Choroid plexus epithelial cell (primary cell): ENCODE data around the gene TIMM13.

Source experiments
- DNase-seq: peaks from one replicate; pipeline ENCODE4 v3.0.0-alpha.2; 2010; ENCODE audit warnings: low read depth
- H3K4me3 ChIP-seq: 2 replicates; pipeline ENCODE4 v1.5.1; 2011; ENCODE audit warnings: low read depth, mild to moderate bottlenecking, control low read depth, low read length, moderate library complexity
- TF ChIP-seq, protein P1 (sequence below): conservative IDR thresholded peaks from 2 replicates; pipeline ENCODE4 v1.5.1; 2011; ENCODE audit warnings: low read depth, mild to moderate bottlenecking, control low read depth, inconsistent platforms, low read length, moderate library complexity

The TIMM13 gene

DNA sequence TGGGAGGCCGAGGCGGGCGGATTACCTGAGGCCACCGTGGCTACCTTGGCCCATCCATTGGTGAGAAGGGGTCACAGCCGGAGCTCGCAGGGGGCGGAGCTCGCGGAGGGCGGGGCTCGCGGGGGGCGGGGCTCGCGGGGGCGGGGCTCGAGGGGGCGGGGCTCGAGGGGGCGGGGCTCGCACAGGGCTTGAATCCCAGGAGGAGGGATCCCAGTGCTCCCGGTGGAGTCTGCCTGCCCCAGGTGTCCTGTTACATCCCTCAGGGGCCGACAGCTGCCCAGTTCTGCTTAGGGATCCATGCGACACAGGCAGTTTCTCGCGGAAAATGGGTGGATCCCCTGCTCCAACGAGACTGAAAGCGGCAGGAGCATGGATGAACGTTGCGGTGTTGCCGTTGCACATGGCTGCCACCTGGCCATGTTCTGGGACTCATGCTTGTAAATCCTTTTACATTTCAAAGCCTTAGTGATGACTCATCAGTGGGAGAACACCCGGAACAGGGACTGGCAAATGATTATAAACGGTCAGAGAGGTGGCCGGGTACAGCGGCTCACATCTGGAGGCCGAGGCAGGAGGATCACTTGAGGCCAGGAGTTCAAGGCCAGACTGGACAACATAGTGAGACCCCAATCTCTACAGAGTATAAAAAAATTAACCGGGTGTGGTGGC lies 42.2 kb downstream of the TIMM13 start:
- DNase-seq = peak; percentile 81
- TF ChIP-seq, protein P1, sequence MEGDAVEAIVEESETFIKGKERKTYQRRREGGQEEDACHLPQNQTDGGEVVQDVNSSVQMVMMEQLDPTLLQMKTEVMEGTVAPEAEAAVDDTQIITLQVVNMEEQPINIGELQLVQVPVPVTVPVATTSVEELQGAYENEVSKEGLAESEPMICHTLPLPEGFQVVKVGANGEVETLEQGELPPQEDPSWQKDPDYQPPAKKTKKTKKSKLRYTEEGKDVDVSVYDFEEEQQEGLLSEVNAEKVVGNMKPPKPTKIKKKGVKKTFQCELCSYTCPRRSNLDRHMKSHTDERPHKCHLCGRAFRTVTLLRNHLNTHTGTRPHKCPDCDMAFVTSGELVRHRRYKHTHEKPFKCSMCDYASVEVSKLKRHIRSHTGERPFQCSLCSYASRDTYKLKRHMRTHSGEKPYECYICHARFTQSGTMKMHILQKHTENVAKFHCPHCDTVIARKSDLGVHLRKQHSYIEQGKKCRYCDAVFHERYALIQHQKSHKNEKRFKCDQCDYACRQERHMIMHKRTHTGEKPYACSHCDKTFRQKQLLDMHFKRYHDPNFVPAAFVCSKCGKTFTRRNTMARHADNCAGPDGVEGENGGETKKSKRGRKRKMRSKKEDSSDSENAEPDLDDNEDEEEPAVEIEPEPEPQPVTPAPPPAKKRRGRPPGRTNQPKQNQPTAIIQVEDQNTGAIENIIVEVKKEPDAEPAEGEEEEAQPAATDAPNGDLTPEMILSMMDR = no peak
- peak overlapping the region; percentile 17 for H3K4me3 ChIP-seq

DNA sequence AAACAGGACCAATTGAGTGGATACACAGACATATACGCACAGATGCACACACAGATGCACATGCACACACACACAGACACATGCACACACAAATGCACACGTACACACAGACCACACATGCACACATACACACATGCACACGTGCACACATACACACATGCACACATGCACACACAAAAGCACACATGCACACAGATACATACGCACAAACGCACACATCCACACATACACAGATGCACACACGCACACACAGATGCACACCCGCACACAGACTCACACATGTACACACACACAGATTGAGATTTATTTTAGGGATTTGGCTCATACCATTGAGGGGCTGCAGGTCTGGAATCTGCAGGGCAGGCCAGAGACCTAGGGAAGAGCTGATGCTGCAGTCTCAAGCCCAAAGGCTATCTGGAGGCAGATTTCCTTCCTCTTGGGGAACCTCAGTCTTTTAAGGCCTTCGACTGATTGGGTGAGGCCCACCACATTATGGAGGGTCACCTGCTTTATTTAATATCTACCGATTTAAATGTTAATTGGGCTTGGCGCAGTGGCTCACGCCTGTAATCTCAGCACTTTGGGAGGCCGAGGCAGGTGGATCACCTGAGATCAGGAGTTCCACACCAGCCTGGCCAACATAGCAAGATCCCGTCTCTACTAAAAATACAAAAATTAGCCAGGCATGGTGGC lies 44.7 kb downstream of the TIMM13 start:
- TF ChIP-seq, protein P1 = no peak
- H3K4me3 ChIP-seq = no peak overlapping the region
- DNase-seq = no peak

DNA sequence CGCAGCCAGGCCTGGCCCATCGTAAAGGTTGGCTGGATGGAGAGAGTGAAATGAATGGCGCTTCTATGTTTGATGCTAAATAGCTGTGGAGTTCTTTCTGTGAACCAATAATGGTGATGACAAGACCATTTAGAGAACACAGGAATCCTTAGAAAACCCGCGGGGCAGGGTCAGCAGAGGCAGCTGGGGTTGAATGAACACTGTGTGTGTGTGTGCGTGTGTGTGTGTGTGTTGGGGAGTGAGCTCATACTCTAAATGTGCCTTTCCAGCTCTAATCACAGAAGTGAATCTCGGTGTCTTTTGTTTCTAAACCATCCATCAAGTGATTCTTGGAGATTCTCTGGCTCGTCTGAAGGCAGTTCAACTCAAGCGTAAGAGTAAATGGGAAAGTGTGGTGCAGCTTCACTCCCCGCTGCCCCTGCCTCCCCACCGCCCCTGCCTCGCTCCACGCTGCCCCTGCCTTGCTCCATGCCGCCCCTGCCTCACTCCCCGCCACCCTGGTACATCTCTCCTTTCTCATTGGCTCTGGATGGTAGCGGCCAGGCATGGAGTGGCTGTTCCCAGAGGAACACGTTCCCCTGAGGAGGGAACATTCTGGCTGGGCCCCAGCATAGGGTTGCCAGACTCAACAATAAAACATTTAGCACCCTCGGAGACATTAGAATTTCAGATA lies 46.1 kb downstream of the TIMM13 start:
- peak; percentile 78 for DNase-seq
- no peak overlapping the region for H3K4me3 ChIP-seq
- TF ChIP-seq, protein P1 = no peak

DNA sequence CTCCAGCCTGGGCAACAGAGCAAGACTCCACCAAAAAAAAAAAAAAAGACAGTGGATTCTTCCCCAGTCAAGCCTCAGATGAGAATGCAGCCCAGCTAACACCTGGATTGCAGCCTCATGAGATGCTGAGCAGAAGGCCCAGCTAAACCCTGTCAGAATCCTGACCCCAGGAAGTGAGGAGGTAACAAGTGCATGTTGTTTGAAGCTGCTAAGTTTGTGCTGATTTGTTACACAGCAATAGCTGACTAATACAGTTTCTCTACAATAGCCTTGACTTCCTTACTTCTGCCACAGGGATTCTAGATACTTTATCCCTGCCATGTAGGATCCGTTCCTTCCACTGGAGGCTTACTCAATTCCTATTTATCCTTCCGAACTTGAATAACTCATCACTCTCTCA lies 46.8 kb downstream of the TIMM13 start:
- no peak for DNase-seq
- TF ChIP-seq, protein P1 = no peak
- no peak overlapping the region for H3K4me3 ChIP-seq

DNA sequence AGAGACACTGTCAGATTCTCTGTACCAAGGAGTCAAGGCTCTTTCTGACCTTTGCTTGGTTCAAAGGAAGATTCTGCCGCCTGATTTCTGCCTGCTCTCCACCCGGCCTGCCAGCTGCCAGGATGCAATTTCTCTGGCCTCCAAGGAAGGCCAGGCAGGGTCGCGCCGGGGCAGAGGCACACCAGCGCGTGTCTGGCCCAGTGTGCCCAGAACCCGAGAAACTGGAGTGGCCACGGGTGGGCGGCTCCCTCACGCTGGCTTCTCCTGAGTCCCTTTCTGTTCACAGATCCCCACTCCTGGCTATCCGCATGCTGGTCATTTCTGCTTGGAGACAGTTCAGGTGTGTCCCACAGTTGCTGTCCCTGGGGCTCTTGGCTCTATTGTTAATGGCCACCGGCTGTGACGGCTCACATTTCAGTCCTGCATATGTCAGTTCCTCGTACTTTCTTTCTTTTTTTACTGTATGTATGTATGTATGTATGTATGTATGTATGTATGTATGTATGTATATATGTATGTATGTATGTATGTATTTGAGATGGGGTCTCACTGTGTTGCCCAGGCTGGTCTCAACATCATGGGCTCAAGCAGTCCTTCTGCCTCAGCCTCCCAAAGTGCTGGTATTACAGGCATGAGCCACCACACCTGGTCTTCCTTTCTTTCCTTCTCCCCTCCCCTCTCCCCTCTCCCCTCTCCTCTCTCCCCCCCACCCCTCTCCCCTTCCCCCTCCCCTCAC lies 50.4 kb downstream of the TIMM13 start:
- H3K4me3 ChIP-seq = no peak overlapping the region
- TF ChIP-seq, protein P1 = no peak
- no peak for DNase-seq
